ENCODE results near the gene CYP4F3.
"Not testable (repeated sequence)": the region's sequence is repeated elsewhere in the genome, so short reads cannot be mapped to it uniquely, and the experiment has no call there.

The CYP4F3 gene

GRCh38 chr19:15641901-15642491 lies 1.3 kb downstream of the CYP4F3 start:
- no peak for DNase-seq
- no peak overlapping the region for H3K27ac Mint-ChIP-seq
- no peaks in the 10 kb centered on the region for H3K9me3 Mint-ChIP-seq
- peaks cover 8% of the 10 kb centered on the region for H3K27me3 Mint-ChIP-seq
- no peak overlapping the region for H3K4me3 Mint-ChIP-seq
- no peaks in the 10 kb centered on the region for H3K36me3 Mint-ChIP-seq (ENCODE audit: low read depth)
- peaks cover 2% of the 10 kb centered on the region for H3K4me1 Mint-ChIP-seq (ENCODE audit: low read depth)

GRCh38 chr19:15642807-15643206 lies 2.1 kb downstream of the CYP4F3 start:
- H3K4me3 Mint-ChIP-seq = no peak overlapping the region

GRCh38 chr19:15643387-15643786 lies 2.7 kb downstream of the CYP4F3 start:
- Mint-ChIP-seq H3K27ac (no peak overlapping the region), H3K9me3 (no peaks in the 10 kb centered on the region), H3K36me3 (ENCODE audit: low read depth) (no peaks in the 10 kb centered on the region), H3K27me3 (peaks cover 11% of the 10 kb centered on the region), H3K4me1 (ENCODE audit: low read depth) (peaks cover 2% of the 10 kb centered on the region), H3K4me3 (no peak overlapping the region)
- DNase-seq = no peak

More at GRCh38 chr19:15642807-15643206, 2.1 kb downstream of the CYP4F3 start:
- Mint-ChIP-seq H3K27me3 (peaks cover 11% of the 10 kb centered on the region), H3K36me3 (ENCODE audit: low read depth) (no peaks in the 10 kb centered on the region), H3K9me3 (no peaks in the 10 kb centered on the region), H3K27ac (no peak overlapping the region), H3K4me1 (ENCODE audit: low read depth) (peaks cover 2% of the 10 kb centered on the region)
- DNase-seq = no peak

GRCh38 chr19:15644066-15644741 lies 3.5 kb downstream of the CYP4F3 start:
- no peaks in the 10 kb centered on the region for H3K36me3 Mint-ChIP-seq (ENCODE audit: low read depth)
- no peak for DNase-seq
- peaks cover 2% of the 10 kb centered on the region for H3K4me1 Mint-ChIP-seq (ENCODE audit: low read depth)
- peaks cover 11% of the 10 kb centered on the region for H3K27me3 Mint-ChIP-seq
- H3K27ac Mint-ChIP-seq = no peak overlapping the region
- H3K9me3 Mint-ChIP-seq = no peaks in the 10 kb centered on the region
- no peak overlapping the region for H3K4me3 Mint-ChIP-seq

GRCh38 chr19:15644816-15645215 lies 4.1 kb downstream of the CYP4F3 start:
- Mint-ChIP-seq H3K36me3 (ENCODE audit: low read depth) (no peaks in the 10 kb centered on the region), H3K9me3 (no peaks in the 10 kb centered on the region), H3K4me3 (no peak overlapping the region), H3K27me3 (peaks cover 11% of the 10 kb centered on the region), H3K4me1 (ENCODE audit: low read depth) (peaks cover 2% of the 10 kb centered on the region), H3K27ac (no peak overlapping the region)
- DNase-seq = no peak

GRCh38 chr19:15649526-15649925 lies 8.8 kb downstream of the CYP4F3 start:
- Mint-ChIP-seq H3K27me3 (peaks cover 24% of the 10 kb centered on the region), H3K9me3 (no peaks in the 10 kb centered on the region), H3K36me3 (ENCODE audit: low read depth) (no peaks in the 10 kb centered on the region), H3K4me3 (no peak overlapping the region), H3K27ac (no peak overlapping the region), H3K4me1 (ENCODE audit: low read depth) (no peaks in the 10 kb centered on the region)
- DNase-seq = no peak

GRCh38 chr19:15650123-15650522 lies 9.4 kb downstream of the CYP4F3 start:
- not testable (repeated sequence) for H3K9me3 Mint-ChIP-seq; H3K4me3 Mint-ChIP-seq; DNase-seq; H3K27ac Mint-ChIP-seq; H3K36me3 Mint-ChIP-seq (ENCODE audit: low read depth); H3K4me1 Mint-ChIP-seq (ENCODE audit: low read depth)
- H3K27me3 Mint-ChIP-seq = peaks cover 30% of the 10 kb centered on the region

- H3K27ac Mint-ChIP-seq = no peak overlapping the region
- H3K9me3 Mint-ChIP-seq = no peaks in the 10 kb centered on the region
- H3K27me3 Mint-ChIP-seq = peaks cover 32% of the 10 kb centered on the region
- H3K36me3 Mint-ChIP-seq (ENCODE audit: low read depth) = no peaks in the 10 kb centered on the region
- DNase-seq = no peak
- H3K4me1 Mint-ChIP-seq (ENCODE audit: low read depth) = no peaks in the 10 kb centered on the region
- no peak overlapping the region for H3K4me3 Mint-ChIP-seq
Observed at GRCh38 chr19:15651791-15652190, 11.1 kb downstream of the CYP4F3 start.

- DNase-seq = no peak
- peaks cover 38% of the 10 kb centered on the region for H3K27me3 Mint-ChIP-seq
- no peaks in the 10 kb centered on the region for H3K36me3 Mint-ChIP-seq (ENCODE audit: low read depth)
- no peaks in the 10 kb centered on the region for H3K4me1 Mint-ChIP-seq (ENCODE audit: low read depth)
- H3K9me3 Mint-ChIP-seq = no peaks in the 10 kb centered on the region
- no peak overlapping the region for H3K4me3 Mint-ChIP-seq
- no peak overlapping the region for H3K27ac Mint-ChIP-seq
Observed at GRCh38 chr19:15652559-15653278, 12.0 kb downstream of the CYP4F3 start.

GRCh38 chr19:15656467-15656866 lies 15.8 kb downstream of the CYP4F3 start:
- no peaks in the 10 kb centered on the region for H3K36me3 Mint-ChIP-seq (ENCODE audit: low read depth)
- H3K27ac Mint-ChIP-seq = no peak overlapping the region
- DNase-seq = no peak
- H3K4me1 Mint-ChIP-seq (ENCODE audit: low read depth) = no peaks in the 10 kb centered on the region
- peaks cover 55% of the 10 kb centered on the region for H3K27me3 Mint-ChIP-seq
- H3K9me3 Mint-ChIP-seq = no peaks in the 10 kb centered on the region
- H3K4me3 Mint-ChIP-seq = no peak overlapping the region

- H3K27me3 Mint-ChIP-seq = peaks cover 28% of the 10 kb centered on the region
- H3K27ac Mint-ChIP-seq = no peak overlapping the region
- no peaks in the 10 kb centered on the region for H3K4me1 Mint-ChIP-seq (ENCODE audit: low read depth)
- H3K36me3 Mint-ChIP-seq (ENCODE audit: low read depth) = no peaks in the 10 kb centered on the region
- H3K9me3 Mint-ChIP-seq = no peaks in the 10 kb centered on the region
- H3K4me3 Mint-ChIP-seq = no peak overlapping the region
- DNase-seq = no peak
Observed at GRCh38 chr19:15663247-15663646, 22.6 kb downstream of the CYP4F3 start.

GRCh38 chr19:15666186-15666585 lies 25.5 kb downstream of the CYP4F3 start:
- no peak for DNase-seq
- peaks cover 23% of the 10 kb centered on the region for H3K27me3 Mint-ChIP-seq
- H3K27ac Mint-ChIP-seq = no peak overlapping the region
- H3K4me1 Mint-ChIP-seq (ENCODE audit: low read depth) = no peaks in the 10 kb centered on the region
- no peaks in the 10 kb centered on the region for H3K36me3 Mint-ChIP-seq (ENCODE audit: low read depth)
- no peak overlapping the region for H3K4me3 Mint-ChIP-seq
- H3K9me3 Mint-ChIP-seq = no peaks in the 10 kb centered on the region

- no peaks in the 10 kb centered on the region for H3K4me1 Mint-ChIP-seq (ENCODE audit: low read depth)
- no peak overlapping the region for H3K4me3 Mint-ChIP-seq
- DNase-seq = no peak
- H3K27me3 Mint-ChIP-seq = peaks cover 17% of the 10 kb centered on the region
- H3K36me3 Mint-ChIP-seq (ENCODE audit: low read depth) = no peaks in the 10 kb centered on the region
- H3K9me3 Mint-ChIP-seq = no peaks in the 10 kb centered on the region
- H3K27ac Mint-ChIP-seq = no peak overlapping the region
Observed at GRCh38 chr19:15666883-15667282, 26.2 kb downstream of the CYP4F3 start.

- peaks cover 15% of the 10 kb centered on the region for H3K4me1 Mint-ChIP-seq (ENCODE audit: low read depth)
Observed at GRCh38 chr19:15669440-15669839, 28.7 kb downstream of the CYP4F3 start.

GRCh38 chr19:15669891-15670290 lies 29.2 kb downstream of the CYP4F3 start:
- H3K4me3 Mint-ChIP-seq = no peak overlapping the region
- peaks cover 4% of the 10 kb centered on the region for H3K27me3 Mint-ChIP-seq
- H3K9me3 Mint-ChIP-seq = no peaks in the 10 kb centered on the region
- no peak overlapping the region for H3K27ac Mint-ChIP-seq
- no peak for DNase-seq
- H3K4me1 Mint-ChIP-seq (ENCODE audit: low read depth) = peaks cover 17% of the 10 kb centered on the region
- no peaks in the 10 kb centered on the region for H3K36me3 Mint-ChIP-seq (ENCODE audit: low read depth)

More at GRCh38 chr19:15669440-15669839, 28.7 kb downstream of the CYP4F3 start:
- H3K27me3 Mint-ChIP-seq = peaks cover 4% of the 10 kb centered on the region
- H3K4me3 Mint-ChIP-seq = no peak overlapping the region
- H3K27ac Mint-ChIP-seq = no peak overlapping the region
- no peaks in the 10 kb centered on the region for H3K36me3 Mint-ChIP-seq (ENCODE audit: low read depth)
- no peaks in the 10 kb centered on the region for H3K9me3 Mint-ChIP-seq
- DNase-seq = no peak

Measured in activated T-cell treated with anti-CD3 and anti-CD28 coated beads, Interleukin-2, amount 50 U/mL, for 24 hours (primary cell).